ENCODE results near the gene WDR89.

DNA sequence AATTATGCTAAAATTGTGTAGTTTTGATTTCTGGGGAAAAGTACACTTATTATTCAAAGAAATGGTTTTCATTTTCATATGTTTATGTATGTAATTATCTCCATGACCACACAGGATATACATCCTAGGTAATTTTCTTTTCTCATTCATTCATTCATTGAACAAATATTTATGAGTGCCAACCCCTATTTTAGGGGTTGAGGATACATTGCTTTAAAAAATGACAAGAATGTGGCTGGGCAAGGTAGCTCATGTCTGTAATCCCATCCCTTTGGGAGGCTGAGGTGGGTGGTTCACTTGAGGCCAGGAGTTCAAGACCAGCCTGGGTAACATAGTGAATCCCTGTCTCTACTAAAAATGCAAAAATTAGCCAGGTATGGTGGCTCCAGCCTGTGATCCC lies 45.3 kb upstream of the WDR89 start:
- TF ChIP-seq, protein P1, sequence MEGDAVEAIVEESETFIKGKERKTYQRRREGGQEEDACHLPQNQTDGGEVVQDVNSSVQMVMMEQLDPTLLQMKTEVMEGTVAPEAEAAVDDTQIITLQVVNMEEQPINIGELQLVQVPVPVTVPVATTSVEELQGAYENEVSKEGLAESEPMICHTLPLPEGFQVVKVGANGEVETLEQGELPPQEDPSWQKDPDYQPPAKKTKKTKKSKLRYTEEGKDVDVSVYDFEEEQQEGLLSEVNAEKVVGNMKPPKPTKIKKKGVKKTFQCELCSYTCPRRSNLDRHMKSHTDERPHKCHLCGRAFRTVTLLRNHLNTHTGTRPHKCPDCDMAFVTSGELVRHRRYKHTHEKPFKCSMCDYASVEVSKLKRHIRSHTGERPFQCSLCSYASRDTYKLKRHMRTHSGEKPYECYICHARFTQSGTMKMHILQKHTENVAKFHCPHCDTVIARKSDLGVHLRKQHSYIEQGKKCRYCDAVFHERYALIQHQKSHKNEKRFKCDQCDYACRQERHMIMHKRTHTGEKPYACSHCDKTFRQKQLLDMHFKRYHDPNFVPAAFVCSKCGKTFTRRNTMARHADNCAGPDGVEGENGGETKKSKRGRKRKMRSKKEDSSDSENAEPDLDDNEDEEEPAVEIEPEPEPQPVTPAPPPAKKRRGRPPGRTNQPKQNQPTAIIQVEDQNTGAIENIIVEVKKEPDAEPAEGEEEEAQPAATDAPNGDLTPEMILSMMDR (IDR thresholded peaks at IDR 0.05): no peak
- TF ChIP-seq POLR2A (IDR thresholded peaks at IDR 0.05): no peak
